ENCODE data around the gene SLC6A1.

SLC6A1 gene

DNA sequence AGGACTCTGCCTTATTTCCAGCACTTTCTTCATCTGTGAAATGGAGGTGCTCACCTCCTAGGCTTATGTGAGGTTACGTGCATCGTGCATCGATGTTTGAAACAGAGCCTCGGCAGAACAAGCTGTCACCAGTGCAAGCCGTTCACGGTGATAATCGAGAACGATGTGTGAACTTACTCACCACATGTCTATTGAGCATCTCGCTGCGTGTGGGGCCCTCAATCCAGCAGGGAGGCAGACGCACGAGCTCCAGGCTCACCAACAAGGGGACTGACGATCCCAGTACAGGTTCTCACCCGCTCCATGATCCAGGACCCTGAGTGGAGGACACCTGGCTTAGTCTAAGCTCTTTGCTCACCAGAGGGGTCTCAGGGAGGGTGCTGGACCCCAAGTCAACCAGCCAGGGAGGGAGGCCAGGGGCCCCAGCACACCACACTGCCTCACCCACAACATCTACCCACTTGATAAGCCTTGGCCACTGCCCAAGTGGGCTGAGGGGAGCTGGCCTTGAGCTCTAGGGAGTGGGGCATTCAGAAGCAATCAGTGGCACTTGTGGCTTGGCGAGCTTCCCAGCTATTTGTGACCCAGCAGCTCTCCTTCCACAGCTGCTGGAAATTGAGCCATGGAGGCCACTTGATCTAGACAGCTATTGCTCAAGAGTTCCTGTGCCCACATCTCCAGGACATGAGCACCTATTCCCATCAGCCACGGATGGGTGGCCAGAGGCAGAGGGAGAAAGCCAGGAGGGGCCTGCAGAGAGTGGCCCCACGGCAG is 34.4 kb upstream of the SLC6A1 start:
- Histone ChIP-seq H3K27ac (no peak overlapping the region), H3K36me3 (ENCODE audit: control insufficient read depth, insufficient read depth, low read length) (no peaks in the 10 kb centered on the region), H3K9me3 (ENCODE audit: control insufficient read depth, low read length) (no peaks in the 10 kb centered on the region), H3K4me1 (no peaks in the 10 kb centered on the region), H3K9ac (no peak overlapping the region), H3K4me3 (ENCODE audit: low read depth, low read length) (no peak overlapping the region), H3K79me2 (no peaks in the 10 kb centered on the region), H2AFZ (no peak overlapping the region), H3K27me3 (ENCODE audit: control insufficient read depth, insufficient read depth, low read length) (no peaks in the 10 kb centered on the region), H3K4me2 (ENCODE audit: low read length) (no peak overlapping the region)
- TF ChIP-seq, protein P1, sequence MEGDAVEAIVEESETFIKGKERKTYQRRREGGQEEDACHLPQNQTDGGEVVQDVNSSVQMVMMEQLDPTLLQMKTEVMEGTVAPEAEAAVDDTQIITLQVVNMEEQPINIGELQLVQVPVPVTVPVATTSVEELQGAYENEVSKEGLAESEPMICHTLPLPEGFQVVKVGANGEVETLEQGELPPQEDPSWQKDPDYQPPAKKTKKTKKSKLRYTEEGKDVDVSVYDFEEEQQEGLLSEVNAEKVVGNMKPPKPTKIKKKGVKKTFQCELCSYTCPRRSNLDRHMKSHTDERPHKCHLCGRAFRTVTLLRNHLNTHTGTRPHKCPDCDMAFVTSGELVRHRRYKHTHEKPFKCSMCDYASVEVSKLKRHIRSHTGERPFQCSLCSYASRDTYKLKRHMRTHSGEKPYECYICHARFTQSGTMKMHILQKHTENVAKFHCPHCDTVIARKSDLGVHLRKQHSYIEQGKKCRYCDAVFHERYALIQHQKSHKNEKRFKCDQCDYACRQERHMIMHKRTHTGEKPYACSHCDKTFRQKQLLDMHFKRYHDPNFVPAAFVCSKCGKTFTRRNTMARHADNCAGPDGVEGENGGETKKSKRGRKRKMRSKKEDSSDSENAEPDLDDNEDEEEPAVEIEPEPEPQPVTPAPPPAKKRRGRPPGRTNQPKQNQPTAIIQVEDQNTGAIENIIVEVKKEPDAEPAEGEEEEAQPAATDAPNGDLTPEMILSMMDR (IDR thresholded peaks at IDR 0.05) = no peak

DNA sequence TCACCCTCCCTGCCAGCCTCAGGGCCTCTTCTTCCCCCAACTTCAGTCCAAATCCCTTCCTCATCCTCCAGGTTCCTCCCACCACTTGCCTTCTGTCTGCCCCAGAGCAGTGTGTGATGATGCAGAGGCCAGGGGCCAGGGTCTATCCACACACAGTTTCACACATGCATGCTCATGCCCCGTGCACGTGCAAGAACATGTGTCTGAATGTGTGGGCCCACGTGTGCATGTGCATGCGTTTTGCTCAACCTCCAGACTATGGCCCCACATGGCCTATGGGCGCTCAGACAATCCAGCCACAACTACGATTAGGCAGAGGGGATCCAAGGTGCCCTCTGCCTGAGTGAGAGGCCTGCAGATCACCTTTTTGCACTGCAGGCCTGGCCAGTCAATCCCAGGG is 32.3 kb upstream of the SLC6A1 start:
- Histone ChIP-seq H2AFZ (no peak overlapping the region), H3K79me2 (no peaks in the 10 kb centered on the region), H3K36me3 (ENCODE audit: control insufficient read depth, insufficient read depth, low read length) (no peaks in the 10 kb centered on the region), H3K9me3 (ENCODE audit: control insufficient read depth, low read length) (no peaks in the 10 kb centered on the region), H3K4me1 (no peaks in the 10 kb centered on the region), H3K27me3 (ENCODE audit: control insufficient read depth, insufficient read depth, low read length) (no peaks in the 10 kb centered on the region), H3K4me2 (ENCODE audit: low read length) (no peak overlapping the region), H3K4me3 (ENCODE audit: low read depth, low read length) (no peak overlapping the region), H3K27ac (no peak overlapping the region), H3K9ac (no peak overlapping the region)
- TF ChIP-seq, protein P1 (IDR thresholded peaks at IDR 0.05) = no peak

DNA sequence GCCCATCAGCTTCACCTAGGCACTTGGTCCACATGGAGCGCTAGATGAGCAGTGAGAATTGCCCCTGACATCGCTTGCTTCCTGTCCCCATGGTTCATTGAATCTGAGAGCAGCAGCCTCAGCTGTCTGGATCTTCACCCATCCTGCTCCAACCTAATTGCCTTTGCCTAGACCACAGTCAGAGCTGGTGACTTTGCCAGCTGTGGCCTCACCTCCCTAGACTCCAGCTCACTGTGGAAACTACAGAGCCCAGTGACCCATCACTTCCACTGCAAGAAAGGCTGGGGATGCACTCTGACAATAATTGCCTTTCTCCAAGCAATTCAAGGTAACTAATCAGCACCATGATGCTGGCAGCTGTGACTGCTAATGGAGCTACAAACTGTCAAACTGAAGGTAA is 30.6 kb upstream of the SLC6A1 start:
- H3K9me3 ChIP-seq (ENCODE audit: control insufficient read depth, low read length) = no peaks in the 10 kb centered on the region
- H3K4me2 ChIP-seq (ENCODE audit: low read length) = no peak overlapping the region
- H3K9ac ChIP-seq = no peak overlapping the region
- no peaks in the 10 kb centered on the region for H3K36me3 ChIP-seq (ENCODE audit: control insufficient read depth, insufficient read depth, low read length)
- H3K27me3 ChIP-seq (ENCODE audit: control insufficient read depth, insufficient read depth, low read length) = no peaks in the 10 kb centered on the region
- H3K4me3 ChIP-seq (ENCODE audit: low read depth, low read length) = no peak overlapping the region
- H3K4me1 ChIP-seq = no peaks in the 10 kb centered on the region
- H2AFZ ChIP-seq = no peak overlapping the region
- no peaks in the 10 kb centered on the region for H3K79me2 ChIP-seq
- no peak overlapping the region for H3K27ac ChIP-seq
- TF ChIP-seq, protein P1 (IDR thresholded peaks at IDR 0.05) = no peak

DNA sequence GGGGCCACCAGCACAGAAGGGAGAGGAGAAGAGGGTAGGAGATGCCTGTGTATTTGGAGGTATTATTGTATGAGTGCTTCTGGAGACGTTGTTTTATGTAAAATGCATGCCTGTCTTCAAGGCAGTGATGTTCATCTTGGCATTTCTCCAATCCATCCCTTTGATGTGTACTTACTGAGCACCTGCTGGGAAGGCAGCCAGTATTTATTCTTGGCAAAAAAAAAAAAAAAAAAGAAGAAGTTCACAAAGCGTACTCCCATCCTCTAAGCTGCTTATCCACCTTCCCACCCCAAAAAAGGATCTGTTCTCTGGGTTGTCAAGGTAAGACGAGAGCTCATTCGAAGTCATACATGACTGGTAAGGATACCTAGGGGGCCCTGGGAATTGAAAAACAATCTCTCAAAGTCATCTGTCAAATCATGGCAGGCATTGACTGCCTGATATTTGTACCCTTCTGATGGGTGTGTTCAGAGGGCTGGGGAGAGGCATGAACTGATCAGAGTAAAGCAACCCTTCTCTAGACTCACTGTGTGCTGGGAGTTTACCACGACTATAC is 30.0 kb upstream of the SLC6A1 start:
- Histone ChIP-seq H3K36me3 (ENCODE audit: control insufficient read depth, insufficient read depth, low read length) (no peaks in the 10 kb centered on the region), H2AFZ (no peak overlapping the region), H3K9ac (no peak overlapping the region), H3K27me3 (ENCODE audit: control insufficient read depth, insufficient read depth, low read length) (no peaks in the 10 kb centered on the region), H3K4me3 (ENCODE audit: low read depth, low read length) (no peak overlapping the region), H3K27ac (no peak overlapping the region), H3K9me3 (ENCODE audit: control insufficient read depth, low read length) (no peaks in the 10 kb centered on the region), H3K79me2 (no peaks in the 10 kb centered on the region), H3K4me2 (ENCODE audit: low read length) (no peak overlapping the region), H3K4me1 (no peaks in the 10 kb centered on the region)
- TF ChIP-seq, protein P1 (IDR thresholded peaks at IDR 0.05) = no peak
